ENCODE measurements around the gene NXPH3.

Gene NXPH3

DNA sequence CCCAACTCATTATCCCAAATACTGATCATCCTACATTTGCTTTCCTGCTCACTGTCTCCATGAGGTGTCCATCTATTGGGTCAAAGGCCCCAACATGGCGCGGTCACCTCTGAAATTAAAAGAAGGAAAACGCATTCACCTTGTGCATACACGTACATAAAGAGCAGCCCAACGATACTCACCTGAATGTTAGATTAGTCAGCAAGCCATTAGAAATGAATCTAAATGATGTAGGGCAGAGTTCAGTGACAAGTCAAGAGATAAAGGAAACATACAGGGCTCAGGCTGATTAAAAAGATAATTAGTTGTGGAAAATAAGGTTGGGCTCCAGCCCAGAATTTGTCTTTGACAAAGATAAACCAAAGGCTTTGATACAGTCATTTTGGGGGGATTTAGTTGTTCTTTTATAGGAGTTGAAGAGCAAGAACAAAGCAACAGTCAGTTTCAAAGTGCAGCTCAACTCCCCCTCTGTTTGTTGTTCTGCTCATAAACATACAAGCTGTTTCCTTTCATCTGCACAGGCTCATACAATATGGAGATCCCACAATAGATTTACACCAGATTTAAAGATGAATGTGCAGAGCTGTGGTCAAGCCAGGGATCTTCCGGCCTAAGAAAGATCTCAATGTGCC, 21.1 kb downstream of the NXPH3 start:
- TF ChIP-seq, protein P1, sequence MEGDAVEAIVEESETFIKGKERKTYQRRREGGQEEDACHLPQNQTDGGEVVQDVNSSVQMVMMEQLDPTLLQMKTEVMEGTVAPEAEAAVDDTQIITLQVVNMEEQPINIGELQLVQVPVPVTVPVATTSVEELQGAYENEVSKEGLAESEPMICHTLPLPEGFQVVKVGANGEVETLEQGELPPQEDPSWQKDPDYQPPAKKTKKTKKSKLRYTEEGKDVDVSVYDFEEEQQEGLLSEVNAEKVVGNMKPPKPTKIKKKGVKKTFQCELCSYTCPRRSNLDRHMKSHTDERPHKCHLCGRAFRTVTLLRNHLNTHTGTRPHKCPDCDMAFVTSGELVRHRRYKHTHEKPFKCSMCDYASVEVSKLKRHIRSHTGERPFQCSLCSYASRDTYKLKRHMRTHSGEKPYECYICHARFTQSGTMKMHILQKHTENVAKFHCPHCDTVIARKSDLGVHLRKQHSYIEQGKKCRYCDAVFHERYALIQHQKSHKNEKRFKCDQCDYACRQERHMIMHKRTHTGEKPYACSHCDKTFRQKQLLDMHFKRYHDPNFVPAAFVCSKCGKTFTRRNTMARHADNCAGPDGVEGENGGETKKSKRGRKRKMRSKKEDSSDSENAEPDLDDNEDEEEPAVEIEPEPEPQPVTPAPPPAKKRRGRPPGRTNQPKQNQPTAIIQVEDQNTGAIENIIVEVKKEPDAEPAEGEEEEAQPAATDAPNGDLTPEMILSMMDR (IDR thresholded peaks at IDR 0.05; ENCODE audit: low read depth, low read length): no peak
- no peak overlapping the region for H3K4me3 ChIP-seq (ENCODE audit: low read depth, low read length)

DNA sequence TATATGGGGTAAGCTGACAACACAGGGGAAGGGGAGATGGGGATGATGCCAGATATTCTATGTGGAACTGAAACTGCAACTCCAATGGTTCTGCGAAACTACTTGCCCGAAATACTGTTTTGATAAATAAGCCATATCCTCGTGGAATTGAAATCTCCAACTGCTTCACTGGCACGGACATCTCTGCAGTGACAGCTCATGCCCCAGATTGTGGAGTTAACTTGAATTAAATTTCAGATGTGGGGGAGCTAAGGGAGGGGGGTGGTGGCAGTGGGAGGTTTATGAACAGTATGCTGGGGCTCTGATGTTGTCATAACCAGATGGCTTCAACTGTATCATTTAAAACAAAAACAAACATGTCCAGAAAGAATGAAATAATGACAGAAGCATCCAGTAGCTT, 21.8 kb downstream of the NXPH3 start:
- no peak overlapping the region for H3K4me3 ChIP-seq (ENCODE audit: low read depth, low read length)
- TF ChIP-seq, protein P1 (IDR thresholded peaks at IDR 0.05; ENCODE audit: low read depth, low read length): no peak

DNA sequence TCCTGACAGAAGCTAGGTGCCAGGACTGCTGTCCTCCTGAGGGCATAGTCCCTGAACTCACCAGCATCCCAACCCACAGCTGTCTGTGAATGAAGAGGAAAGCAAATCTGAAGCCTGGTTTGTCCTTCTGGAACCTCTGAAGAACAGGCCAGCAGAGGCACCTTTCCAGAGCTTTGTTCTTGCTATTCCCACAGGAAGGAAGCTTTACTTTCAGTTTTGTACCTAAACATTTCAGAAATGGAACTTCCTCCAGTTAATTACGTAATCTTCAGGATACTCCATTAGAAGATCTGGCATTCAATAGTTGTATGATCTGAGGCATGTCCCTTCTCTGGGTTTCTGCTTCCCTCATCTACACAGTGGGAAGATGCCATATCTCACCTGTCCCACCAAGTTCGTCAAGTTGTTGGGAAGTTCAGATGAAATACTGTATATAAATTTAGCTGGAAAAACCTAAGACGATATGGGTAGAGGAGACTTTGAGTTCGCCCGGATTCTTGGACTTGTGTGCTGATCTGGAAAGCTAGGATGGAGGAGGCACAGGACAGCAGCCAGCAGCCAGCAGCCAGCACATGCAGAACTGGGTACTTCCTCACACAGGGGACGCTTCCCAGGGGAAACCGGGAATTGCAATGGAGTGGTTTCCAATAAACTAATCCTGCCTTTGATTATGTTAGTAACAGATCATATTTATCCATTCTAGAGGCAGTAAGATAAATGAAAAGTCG, 22.4 kb downstream of the NXPH3 start:
- H3K4me3 ChIP-seq (ENCODE audit: low read depth, low read length): no peak overlapping the region
- TF ChIP-seq, protein P1 (IDR thresholded peaks at IDR 0.05; ENCODE audit: low read depth, low read length): no peak

DNA sequence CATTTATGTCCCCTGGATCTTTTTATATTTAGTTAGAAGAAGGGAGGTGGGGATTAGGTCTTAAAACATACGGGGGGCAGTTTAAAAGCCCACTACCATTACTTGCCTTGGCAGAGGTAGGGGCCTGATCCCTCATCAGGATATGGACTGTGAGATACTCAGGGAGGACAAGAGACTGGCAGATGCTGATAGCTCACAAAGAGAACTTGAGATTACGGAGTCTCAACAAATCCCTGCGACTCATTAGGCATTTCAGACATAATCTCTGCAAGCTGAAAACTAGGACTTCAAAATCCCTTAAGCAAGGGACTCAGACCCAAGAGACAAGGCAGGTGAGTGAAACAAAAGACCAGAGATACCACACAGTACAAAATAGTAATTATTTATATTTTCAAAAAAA, 23.2 kb downstream of the NXPH3 start:
- TF ChIP-seq, protein P1 (IDR thresholded peaks at IDR 0.05; ENCODE audit: low read depth, low read length): no peak
- H3K4me3 ChIP-seq (ENCODE audit: low read depth, low read length): no peak overlapping the region

DNA sequence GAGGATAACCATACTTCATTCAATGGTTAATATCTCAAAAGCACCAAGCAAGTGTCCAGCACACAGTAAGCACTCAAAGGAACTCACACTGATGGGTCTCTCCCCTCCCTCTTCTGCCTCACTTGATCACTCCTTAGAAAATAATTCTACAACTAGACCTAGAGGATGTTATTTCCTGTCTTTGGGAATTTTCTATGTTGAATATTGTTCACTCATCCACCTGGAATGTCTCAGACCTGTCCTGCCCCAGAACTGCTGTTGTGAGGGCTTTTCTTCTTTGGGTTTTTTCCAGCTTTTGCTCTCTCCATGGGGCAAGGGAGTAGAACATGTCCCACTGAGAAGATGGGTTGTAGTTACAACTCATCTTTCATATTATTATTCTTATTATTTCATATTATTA, 25.3 kb downstream of the NXPH3 start:
- TF ChIP-seq, protein P1 (IDR thresholded peaks at IDR 0.05; ENCODE audit: low read depth, low read length): no peak
- no peak overlapping the region for H3K4me3 ChIP-seq (ENCODE audit: low read depth, low read length)

GRCh38 chr17:49602783-49603182, 27.1 kb downstream of the NXPH3 start:
- TF ChIP-seq, protein P1 (IDR thresholded peaks at IDR 0.05; ENCODE audit: low read depth, low read length): no peak
- no peak overlapping the region for H3K4me3 ChIP-seq (ENCODE audit: low read depth, low read length)

- TF ChIP-seq, protein P1 (IDR thresholded peaks at IDR 0.05; ENCODE audit: low read depth, low read length): no peak
- H3K4me3 ChIP-seq (ENCODE audit: low read depth, low read length): no peak overlapping the region
Measured at GRCh38 chr17:49603238-49603637, 27.6 kb downstream of the NXPH3 start.

Data from WI38 (cell line).